AG04450 (cell line): Measurements from ENCODE around the gene CIITA. TPM values are rescaled to one million over a fixed set of nuclear protein-coding genes. Genes with fewer than 3 reads are reported as not detected.

Experiments used
- CTCF ChIA-PET: fragments of 300-600, 350-600 bp; formaldehyde crosslinking; extraction: SDS; loops from one replicate; lab custom pipeline; 2022; ENCODE audit warnings: antibody characterized with exemption, inconsistent platforms; lab: Charles Lee
- POLR2A ChIA-PET: fragments of 350-600 bp; formaldehyde crosslinking; extraction: SDS; loops from one replicate; lab custom pipeline; 2021; ENCODE audit warnings: antibody characterized with exemption, inconsistent platforms; lab: Yijun Ruan, JAX
- DNase-seq: peaks from one replicate; pipeline ENCODE4 v3.0.0-alpha.2; 2011; ENCODE audit warnings: low read depth, low spot score
- H3K27ac ChIP-seq: one replicate; pipeline ENCODE4 v1.5.1; 2012; ENCODE audit warnings: low read depth, low read length, control low read depth
- H3K27me3 ChIP-seq: one replicate; pipeline ENCODE4 v1.6.0; 2012; ENCODE audit warnings: low read length; ENCODE audit not compliant: control insufficient read depth, insufficient read depth
- H3K4me3 ChIP-seq: 2 replicates; pipeline ENCODE4 v1.5.1; 2011; ENCODE audit warnings: mild to moderate bottlenecking, low read depth, low read length, control low read depth
- H3K9me3 ChIP-seq: 2 replicates; pipeline ENCODE4 v1.5.1; 2012; ENCODE audit warnings: low read length; ENCODE audit not compliant: control insufficient read depth, insufficient read depth
- CTCF ChIP-seq: IDR thresholded peaks from 2 replicates; pipeline ENCODE4 v1.5.1; 2011; ENCODE audit warnings: low read depth, low read length, control low read depth, inconsistent platforms
- polyA plus RNA-seq: library from polyadenylated mRNA; depleted of rRNA; stranded (reverse); fragments of >200 nt; gene quantifications from 2 replicates; pipeline ENCODE4 v1.2.3, GENCODE V29; 2011

CIITA gene
- polyA plus RNA-seq, 1 experiment = 0.04 TPM

- no peaks in the 10 kb centered on the region for H3K27me3 ChIP-seq
- H3K27ac ChIP-seq = no peak overlapping the region
- H3K9me3 ChIP-seq = no peaks in the 10 kb centered on the region
- ChIA-PET POLR2A (no interaction called here), CTCF (no interaction called here)
- no peak for TF ChIP-seq CTCF
- no peak overlapping the region for H3K4me3 ChIP-seq
- no peak for DNase-seq
Observed at GRCh38 chr16:10934325-10935107, 57.5 kb downstream of the CIITA start.

GRCh38 chr16:10935226-10935915 is 58.4 kb downstream of the CIITA start:
- DNase-seq = no peak
- Histone ChIP-seq H3K9me3 (no peaks in the 10 kb centered on the region), H3K27me3 (no peaks in the 10 kb centered on the region), H3K27ac (no peak overlapping the region), H3K4me3 (no peak overlapping the region)
- no peak for TF ChIP-seq CTCF
- ChIA-PET CTCF (no interaction called here), POLR2A (no interaction called here)

- no peak overlapping the region for H3K4me3 ChIP-seq
- POLR2A ChIA-PET = no interaction called here
- TF ChIP-seq CTCF = no peak
- H3K9me3 ChIP-seq = no peaks in the 10 kb centered on the region
- H3K27ac ChIP-seq = no peak overlapping the region
- CTCF ChIA-PET = interaction anchor here (1.4 kb wide), 1 partner anchor 18 kb away, joined by 4 read pairs; no protein-coding TSS in a partner anchor
- H3K27me3 ChIP-seq = no peaks in the 10 kb centered on the region
- DNase-seq = no peak
Observed at GRCh38 chr16:10936272-10936984, 59.4 kb downstream of the CIITA start.

GRCh38 chr16:10937068-10937859 is 60.3 kb downstream of the CIITA start:
- no peak overlapping the region for H3K4me3 ChIP-seq
- ChIA-PET POLR2A (no interaction called here), CTCF (interaction anchor here (1.4 kb wide), 1 partner anchor 19 kb away, joined by 4 read pairs; no protein-coding TSS in a partner anchor)
- no peak overlapping the region for H3K27ac ChIP-seq
- no peak for DNase-seq
- H3K9me3 ChIP-seq = no peaks in the 10 kb centered on the region
- TF ChIP-seq CTCF = no peak
- no peaks in the 10 kb centered on the region for H3K27me3 ChIP-seq
